Esophagus mucosa (tissue), 1 donor: Measurements from ENCODE around the gene DDA1. TPM values are rescaled to one million over a fixed set of nuclear protein-coding genes. Genes with fewer than 3 reads are reported as not detected.

Experiments used
- ATAC-seq: fragments of 200-7000 bp; cut with Tn5 transposase; one replicate; pipeline ENCODE4 v1.9.1; 2020
- total RNA-seq: library from RNA; stranded (reverse); gene quantifications from one replicate; pipeline ENCODE4 v1.2.4, GENCODE V29; 2023
- donor health status: DM: yes; HTN: yes; CAD: no.

The DDA1 gene
- total RNA-seq, 1 donor from 2014 or later = 21.5 TPM

DNA sequence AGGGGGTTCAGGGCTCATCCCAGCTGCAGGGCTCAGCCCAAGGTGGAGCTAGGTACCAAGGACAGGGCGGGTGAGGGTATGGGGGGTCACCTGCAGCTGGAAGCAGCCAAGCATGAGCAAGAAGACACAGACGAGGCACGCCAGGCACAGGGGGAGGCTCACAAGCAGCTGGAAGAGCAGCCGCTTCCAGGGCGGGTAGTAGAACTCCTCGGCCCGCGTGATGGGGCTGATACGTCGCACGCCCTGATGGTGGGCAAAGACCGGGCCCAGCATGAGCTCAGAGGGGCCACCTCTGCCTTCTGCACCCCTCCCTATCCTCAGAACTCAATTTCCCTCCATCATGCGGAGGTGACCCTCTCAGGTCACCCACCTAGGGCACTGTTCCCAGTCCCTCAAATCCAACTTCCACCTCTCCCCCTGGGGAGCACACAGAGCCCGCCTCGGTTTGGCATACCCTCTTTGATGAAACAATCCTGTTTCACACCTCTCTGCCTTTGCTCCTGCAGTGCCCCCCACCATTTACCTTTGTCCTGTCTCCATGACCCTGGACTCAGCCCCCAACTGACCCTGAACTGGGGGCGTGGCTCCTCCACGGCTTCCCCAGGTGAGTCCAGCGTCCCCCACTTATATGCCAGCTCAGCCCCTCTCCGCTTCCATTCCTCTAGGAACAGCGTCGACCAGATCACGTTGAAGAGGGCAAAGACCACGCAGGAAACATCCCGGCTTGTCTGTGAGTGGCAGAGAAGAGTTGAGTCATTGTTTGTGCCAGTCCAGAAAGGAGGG, 21.1 kb downstream of the DDA1 start:
- ATAC-seq = no peak

DNA sequence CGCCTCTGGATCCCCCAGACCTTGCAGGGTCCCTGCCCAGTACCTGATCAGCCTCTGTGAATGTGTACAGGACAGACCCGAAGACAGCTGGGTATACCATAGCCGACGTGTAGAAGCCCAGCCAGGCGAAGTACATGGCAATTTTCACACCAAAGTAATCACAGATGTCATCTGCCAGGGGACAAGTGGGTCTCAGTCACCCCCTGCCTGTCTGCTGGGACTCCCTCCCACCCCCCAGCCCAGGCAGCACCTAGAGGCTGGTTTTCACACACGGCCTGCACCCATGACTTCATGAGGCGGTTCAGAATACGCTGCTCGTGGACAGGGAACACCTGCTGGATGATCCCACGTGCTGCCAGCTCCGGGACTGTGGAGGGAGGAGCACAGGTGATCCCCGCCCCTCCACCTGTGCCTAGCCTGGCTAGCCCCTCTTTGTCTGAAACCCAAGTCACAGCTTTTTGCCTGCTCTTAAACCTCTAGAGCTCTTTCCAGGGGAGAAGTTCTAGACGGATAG, 21.7 kb downstream of the DDA1 start:
- no peak for ATAC-seq

DNA sequence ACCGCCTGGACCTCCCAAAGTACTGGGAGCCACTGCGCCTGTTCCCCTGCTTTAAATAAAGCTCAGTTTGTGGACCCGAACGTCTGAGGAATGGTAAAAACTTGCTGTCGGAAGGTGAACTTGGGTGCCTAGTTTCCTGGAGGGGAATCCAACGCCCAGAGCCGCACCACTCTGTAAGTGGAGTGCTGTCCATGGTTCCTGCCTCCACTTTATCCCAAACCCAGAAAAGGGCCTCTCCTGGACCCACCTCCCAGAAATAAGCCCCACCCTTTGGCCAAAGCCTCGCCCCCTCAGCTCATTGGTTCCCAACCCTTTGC, 23.0 kb downstream of the DDA1 start:
- ATAC-seq = no peak

DNA sequence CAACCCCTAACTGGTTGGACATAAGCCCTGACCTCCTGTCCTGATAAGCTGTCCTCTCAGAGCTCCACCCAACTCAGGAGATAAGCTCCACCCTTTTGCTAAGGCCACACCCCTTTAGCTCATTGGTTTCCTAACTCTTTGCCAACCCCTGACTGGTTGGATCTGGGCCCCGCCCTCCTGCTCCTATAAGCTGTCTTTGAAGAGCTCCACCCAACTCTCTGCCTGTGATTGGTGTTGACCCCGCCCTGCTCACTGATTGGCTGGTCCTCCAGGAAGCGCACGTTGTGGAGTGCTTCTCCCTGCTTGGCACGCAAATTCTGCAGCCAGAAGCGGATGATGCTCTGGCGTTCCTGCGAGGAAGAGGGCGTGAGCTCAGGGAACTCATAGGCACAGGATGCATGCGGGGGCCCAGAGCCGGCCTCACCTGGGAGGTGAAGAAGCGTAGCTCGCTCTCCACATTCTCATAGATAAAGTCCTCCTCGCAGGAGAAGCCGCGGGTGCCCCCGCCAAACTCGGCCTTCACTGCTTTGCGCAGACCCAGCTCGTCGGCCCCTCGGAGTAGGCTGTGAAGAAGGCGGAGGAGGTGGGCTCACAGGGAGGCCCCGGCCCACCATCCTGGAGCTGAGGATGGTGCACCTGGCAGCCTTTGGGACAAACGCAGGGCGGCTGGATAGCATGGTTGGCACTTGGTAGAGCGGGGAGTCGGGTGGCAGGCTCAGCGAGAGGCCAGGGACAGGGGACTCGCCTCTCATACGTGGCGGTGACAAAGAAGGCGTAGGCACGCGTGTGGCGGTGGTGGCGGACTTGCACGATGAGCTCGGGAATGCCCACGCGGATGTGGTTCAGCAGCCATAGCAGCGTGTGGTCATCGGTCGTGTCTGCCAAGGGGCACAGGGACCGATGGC, 23.6 kb downstream of the DDA1 start:
- ATAC-seq = no peak

DNA sequence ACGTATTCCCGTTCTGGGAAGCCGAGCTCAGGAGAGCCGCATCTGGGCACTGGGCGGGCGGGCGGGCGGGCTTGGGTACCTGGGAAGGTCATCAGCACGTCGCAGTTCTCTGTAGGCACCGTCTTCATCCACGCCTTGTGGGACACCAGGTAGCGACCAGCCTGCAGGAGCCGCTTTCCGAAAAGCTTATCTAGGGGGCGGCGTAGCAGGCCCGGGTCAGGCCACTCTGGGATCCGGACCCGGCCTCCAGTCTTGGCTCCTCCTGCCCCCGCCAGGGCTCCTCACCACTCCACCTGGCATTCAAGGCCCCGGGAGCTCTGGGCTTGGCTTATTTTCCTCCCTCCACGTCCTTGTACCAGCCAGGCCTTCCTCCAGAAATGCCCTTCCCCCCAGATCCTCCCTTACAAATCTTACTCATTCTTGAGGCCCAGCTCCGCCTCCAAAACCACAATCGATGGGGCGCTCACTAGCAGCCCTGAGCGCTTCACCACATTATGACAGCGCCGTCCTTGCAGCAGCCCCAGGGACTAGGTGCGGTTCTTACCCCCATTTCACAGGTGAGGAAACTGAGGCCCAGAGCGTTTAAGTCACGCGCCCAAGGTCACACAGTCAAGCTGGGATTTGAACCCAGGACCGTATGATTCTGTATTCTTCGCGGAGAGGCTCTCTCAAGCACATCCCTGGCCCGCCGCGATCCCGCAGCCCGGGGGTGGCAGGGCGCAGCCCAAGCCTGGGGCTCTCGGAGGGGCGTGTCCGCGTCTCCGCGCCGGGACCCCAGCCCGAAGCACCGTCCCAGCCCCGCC, 24.4 kb downstream of the DDA1 start:
- peak; percentile 24 for ATAC-seq

DNA sequence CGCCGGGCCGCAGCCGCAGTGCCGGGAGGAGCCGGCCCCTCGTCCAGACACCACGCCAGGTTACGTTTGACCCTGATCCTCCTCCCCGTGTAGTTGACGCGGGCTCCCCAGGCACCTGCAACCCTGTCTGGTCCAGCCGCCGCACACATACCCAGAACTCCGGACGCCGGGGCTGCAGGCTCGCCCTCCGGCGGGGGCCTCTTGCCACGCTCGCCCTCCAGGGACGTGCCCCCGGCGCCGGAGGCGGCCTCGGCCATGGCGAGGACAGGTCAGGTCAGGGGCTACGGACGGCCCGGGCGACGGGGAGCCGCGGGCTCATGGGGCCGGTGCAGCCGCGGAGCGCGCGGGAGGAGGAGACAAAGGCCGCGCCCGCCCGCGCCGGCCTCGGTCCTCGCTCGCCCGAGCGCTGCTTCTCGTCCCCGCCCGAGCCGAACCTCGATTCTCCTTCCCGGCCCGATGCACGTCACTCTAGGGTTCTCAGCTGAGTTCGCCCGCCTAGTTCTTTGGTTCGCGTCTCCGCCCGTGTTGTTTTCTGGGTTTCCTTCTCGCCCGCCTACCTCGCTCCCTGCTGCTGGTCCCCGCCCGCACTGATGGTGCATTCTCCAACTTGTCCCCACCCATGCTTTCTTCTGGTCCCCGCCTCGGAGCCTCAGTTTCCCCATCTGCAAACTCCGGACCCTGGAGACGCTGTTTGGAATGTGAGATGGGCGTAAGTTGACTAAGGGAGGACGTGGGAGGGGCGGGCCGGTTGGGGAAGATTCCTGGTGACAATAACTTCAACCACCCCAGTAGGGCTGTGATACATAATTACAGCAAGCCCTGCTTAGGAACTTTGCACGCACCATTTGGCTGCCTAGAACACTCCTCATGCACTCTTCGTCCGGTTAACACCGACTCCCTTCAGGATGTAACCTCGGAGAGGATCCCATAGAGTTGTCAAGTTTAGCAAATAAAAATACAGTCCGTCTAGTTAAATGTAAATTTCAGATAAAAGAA, 25.3 kb downstream of the DDA1 start, which contains the start of gene ANO8:
TSS of gene ANO8 (minus strand) at position 442 of the 996 bp plus-strand sequence. CDS start at position 257, 185 bp downstream.
- peak; percentile 66 for ATAC-seq

DNA sequence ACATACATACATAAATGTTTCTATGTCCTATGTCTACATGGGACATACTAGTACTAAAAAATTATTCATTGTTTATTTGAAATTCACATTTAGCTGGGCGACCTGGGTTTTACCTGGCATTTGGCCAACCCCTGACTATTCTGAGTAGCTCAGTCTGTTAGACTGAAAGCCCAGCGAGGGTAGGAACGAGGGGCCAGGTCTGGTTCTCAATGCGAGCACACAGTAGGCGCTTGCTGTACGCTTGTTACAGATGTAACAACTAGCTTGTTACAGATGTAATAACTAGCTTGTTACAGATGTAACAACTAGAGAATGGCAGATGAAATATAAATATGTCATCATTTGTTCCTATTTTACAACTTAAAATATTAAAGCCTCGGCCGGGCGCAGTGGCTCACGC, 26.2 kb downstream of the DDA1 start:
- no peak for ATAC-seq

DNA sequence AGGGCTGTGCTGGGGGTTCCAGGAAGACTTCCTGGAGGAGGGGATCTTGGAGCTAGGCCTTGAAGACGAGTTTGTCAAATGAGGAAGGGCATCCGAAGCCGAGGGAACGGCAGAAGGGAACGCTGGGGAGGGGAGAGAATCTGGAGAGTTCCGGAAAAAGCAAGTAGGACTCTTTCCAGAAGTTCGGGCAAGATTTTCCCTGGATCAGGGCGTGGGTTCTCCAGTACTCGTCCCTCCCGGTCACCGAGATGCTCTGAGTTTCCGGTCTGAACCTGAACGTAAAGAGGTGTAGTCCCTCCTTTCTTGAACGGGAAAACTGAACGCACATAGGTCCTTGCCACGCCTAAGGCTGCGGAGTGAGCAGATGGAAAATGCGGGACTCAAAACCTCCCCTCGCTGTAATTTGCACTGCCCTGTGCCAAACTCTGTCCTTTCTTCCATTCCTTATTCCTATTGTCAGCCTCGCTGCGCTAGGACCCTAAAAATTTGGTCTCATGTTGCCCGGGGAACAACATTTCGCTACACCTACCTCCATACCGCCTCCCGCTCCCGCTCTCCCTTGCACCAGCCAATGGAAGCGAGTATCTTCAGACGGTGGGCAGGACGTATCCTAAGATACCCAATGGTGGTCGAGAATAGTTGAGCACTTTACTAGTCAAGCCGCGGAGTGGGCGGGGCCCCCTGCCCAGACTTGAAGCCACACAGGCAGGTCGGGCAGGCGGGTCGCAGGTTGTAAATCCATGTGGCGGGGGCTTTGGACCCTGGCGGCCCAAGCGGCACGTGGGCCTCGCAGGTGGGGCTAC, 27.7 kb downstream of the DDA1 start, which contains the start of gene GTPBP3:
TSS of gene GTPBP3 (plus strand) at position 682 of the 803 bp plus-strand sequence. CDS start at position 741, 59 bp downstream.
- peak; percentile 85 for ATAC-seq

DNA sequence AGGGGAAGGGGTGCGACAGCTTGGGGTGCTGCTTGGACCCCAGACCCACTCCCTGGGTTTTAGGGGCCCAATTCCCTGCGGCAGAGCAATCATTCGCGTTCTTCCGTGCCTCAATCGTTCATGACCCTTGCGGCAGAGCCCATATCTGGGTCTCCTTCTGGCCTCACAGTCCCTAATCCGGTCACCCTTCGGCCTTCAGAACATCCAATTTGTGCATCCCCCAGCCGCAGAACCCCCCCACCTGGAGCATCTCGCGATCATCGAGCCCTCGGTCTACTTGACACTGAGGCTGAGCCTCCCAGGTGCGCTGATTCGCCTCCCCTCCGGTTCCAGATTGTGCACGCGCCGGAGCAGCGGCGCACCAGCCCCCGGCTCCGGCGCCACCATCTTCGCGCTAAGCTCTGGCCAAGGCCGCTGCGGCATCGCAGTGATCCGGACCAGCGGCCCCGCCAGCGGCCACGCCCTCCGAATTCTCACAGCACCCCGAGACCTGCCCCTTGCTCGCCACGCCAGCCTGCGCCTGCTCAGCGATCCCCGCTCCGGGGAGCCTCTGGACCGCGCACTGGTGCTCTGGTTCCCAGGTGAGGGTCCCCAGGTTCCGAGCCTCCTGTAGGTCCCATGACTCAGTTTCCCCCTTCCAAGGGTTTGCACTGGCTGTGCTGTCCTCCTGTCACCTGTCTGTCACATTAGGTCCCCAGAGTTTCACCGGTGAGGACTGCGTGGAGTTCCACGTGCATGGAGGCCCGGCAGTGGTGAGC, 28.5 kb downstream of the DDA1 start:
- peak; percentile 9 for ATAC-seq

DNA sequence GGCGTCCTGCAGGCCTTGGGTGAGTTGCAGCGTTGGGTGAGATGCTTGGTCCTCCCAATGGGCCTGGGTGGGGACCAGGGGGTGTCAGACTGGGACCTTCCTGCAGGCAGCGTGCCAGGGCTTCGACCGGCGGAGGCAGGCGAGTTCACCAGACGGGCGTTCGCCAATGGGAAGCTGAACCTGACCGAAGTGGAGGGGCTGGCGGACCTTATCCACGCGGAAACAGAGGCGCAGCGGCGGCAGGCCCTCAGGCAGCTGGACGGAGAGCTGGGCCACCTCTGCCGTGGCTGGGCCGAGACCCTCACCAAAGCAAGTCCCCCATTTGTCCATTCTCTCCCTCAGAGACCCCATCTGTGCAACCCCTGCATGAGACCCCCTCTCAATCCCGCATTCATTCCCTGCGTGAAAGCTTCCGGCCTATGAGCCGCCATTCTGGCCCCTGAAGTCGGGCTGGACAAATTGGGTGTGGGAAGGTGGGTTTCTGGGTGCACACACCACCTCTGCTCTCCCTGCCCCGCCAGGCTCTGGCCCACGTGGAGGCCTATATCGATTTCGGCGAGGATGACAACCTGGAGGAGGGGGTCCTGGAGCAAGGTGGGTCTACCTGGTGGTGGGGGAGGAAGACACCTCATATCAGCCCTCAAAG, 29.2 kb downstream of the DDA1 start:
- no peak for ATAC-seq

DNA sequence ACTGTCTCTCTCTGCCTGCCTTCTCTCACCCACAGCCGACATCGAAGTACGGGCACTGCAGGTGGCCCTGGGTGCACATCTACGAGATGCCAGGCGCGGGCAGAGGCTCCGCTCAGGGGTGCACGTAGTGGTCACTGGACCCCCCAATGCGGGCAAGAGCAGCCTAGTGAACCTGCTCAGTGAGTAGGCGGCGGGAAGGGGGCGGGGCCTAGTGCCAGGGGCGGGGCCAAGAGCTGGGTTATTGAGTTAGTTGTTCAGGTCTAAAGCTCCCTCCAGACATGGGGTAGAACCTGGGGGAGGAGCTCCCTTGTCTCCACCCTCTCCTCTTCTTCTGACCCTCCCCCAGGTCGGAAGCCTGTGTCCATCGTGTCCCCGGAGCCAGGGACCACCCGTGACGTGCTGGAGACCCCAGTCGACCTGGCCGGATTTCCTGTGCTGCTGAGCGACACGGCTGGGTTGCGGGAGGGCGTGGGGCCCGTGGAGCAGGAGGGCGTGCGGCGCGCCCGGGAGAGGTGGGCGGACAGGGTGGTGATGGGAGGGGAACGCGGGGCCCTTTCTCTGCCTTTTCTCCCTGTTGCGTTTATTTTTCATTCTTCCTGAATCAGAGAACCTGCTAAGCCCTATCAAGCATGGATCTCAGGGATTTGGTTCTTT, 29.9 kb downstream of the DDA1 start:
- ATAC-seq = no peak

DNA sequence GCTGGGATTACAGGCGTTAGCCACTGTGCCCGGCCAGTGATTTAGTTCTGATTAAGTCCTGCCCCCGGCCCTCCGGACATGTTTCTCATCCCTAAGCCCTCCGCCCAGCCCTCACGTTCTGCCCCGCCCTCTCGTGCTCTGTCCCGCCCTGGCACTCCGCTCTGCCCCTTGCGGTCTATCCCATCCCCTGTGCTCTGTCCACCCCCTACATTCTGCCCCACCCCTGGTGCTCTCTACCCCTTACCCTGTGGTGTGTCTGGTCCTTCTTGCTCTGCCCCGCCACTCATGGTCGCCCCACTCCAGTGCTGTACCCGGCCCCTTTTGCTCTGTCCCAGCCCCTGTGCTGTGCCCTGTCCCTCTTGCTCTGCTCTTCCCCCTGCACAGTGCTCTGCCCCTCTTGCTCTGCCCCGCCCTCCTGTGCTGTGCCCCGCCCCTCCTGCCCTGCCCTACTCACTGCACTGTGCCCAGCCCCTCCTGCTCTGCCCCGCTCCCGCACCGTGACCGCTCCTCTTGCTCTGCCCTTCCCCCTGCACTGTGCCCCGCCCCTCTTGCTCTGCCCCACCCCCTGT, 31.0 kb downstream of the DDA1 start:
- peak; percentile 28 for ATAC-seq

DNA sequence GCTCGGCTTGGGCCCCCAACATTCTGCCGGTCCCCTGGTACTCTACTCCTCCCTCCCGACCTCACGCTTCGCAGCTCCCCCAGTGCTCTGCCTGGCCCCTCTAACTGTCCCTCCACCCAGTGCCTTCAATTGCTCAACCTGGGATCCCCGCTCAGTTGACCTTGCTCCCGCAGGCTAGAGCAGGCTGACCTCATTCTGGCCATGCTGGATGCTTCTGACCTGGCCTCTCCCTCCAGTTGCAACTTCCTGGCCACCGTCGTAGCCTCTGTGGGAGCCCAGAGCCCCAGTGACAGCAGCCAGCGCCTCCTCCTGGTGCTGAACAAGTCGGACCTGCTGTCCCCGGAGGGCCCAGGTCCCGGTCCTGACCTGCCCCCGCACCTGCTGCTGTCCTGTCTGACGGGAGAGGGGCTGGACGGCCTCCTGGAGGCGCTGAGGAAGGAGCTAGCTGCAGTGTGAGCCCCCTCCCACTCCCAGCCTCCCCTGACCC, 31.6 kb downstream of the DDA1 start:
- ATAC-seq = no peak

DNA sequence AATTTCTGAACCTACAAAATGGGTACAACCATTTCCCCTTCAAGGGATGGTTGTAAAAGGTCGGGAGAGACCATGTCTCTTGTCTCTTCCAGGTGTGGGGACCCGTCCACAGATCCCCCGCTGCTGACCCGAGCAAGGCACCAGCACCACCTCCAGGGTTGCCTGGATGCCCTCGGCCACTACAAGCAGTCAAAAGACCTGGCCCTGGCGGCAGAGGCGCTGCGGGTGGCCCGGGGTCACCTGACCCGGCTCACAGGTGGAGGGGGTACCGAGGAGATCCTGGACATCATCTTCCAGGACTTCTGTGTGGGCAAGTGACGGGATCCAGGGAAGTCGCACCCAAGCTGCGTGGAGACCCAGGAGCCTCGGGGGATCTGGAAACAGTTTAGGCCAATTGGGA, 32.0 kb downstream of the DDA1 start:
- no peak for ATAC-seq

DNA sequence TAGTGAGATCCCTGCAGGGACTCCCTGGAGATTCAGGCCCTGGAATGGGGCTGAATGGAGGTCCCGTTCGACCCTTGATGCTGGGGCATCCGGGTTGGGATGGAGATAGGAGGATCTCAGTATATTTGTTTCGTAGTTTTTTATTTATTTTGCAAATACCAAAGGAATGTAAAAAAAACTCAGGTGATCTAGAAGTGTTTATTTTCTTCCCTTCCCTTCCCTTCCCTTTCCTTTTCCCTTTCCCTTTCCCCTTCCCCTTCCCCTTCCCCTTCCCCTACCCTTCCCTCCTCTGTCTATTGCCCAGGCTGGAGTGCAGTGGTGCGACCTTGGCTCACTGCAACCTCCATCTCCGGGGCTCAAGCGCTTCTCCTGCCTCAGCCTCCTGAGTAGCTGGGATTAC, 32.5 kb downstream of the DDA1 start:
- ATAC-seq = no peak

DNA sequence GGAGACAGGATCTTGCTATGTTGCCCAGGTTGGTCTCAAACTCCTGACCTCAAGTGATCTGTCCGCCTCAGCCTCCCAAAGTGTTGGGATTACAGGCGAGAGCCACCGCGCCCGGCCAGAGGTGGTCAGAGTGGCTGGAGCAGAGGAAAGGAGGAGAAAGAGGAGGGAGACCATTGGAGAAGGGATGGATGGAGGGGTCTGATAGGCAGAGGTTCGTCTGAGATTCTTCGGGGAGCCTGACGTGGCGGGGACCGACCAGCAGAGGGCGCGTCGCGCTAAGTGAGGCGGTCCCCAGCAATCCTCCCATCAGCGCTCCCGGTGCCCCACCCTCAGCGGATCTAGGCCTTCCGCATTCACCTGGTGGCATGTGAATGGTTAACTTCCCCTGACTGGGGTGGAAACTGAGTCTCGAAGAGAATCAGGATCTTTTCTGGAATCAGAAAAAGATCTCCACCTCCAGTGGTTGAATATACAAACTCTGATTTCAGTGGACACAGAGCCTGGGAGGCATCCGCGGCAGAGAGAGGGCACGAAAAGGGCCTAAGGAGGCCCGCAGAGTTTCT, 36.8 kb downstream of the DDA1 start:
- ATAC-seq = peak; percentile 80

DNA sequence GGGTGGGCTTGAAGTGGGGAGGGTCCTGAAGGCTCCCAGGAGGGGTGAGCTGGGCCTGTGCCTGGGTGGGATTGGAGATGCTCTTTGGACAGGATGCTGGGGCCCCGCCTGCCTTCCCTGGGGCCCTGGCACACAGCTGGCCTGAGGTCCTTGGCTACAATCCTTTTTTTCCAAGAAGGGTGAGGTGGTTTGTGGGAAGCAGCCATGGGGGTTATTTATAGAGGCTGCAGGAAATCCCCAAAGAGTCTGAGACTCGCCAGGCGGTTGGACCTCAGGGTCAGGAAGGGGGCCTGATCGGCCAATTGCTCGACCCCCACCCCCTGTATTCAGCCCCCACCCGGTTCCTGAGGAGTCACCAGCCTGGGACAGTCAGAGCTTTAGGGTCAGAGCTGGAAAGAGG, 38.0 kb downstream of the DDA1 start:
- peak; percentile 17 for ATAC-seq

DNA sequence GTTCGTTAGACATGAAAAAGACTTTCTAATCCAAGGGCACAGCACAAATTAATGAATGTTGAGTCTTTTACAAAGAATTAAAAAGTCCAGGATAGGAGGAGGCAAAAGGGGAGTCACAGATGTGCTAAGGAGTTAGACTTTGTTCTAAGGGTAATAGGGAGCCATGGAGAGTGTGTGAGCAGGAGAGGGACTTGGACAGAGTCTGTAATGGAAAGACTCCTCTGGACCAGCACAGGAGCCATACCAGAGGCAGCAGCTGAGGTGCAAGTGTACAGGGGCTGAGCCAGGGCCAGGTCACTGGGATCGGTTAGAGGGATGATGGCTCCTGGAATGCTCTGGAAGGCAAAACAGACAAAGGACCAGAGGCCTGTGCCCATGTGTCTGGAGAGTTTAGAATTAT, 38.5 kb downstream of the DDA1 start:
- no peak for ATAC-seq
